ENCODE results near the gene PRF1. TPM values are rescaled to one million over a fixed set of nuclear protein-coding genes. Genes with fewer than 3 reads are reported as not detected.

PRF1 gene
- total and polyA plus RNA-seq, 4 donors: 2.5 to 3.1 (median 2.8) TPM

- Histone ChIP-seq H3K36me3 (ENCODE audit: control insufficient read depth in 4 of 4, insufficient read depth in 3 of 4, low read depth in 1 of 4, low read length in 3 of 4) (no peaks in the 10 kb centered on the region), H3K4me3 (ENCODE audit: low read depth in 1 of 3, low read length in 3 of 3) (no peak overlapping the region), H3K9me3 (ENCODE audit: control insufficient read depth in 4 of 4, low read length in 3 of 4) (peaks cover 0 to 9% (median 4%) of the 10 kb centered on the region in 4 donors), H3K27ac (ENCODE audit: low read depth in 1 of 2, low read length in 2 of 2) (no peak overlapping the region), H3K9ac (ENCODE audit: low read depth in 1 of 2, low read length in 2 of 2) (no peak overlapping the region), H3K27me3 (ENCODE audit: control insufficient read depth in 4 of 4, insufficient read depth in 4 of 4, low read length in 3 of 4) (no peaks in the 10 kb centered on the region), H3K4me1 (ENCODE audit: control insufficient read depth in 4 of 4, insufficient read depth in 4 of 4, low read length in 3 of 4) (no peaks in the 10 kb centered on the region)
- DNase-seq (ENCODE audit: low spot score): no peak
- TF ChIP-seq TAF1 (conservative IDR thresholded peaks at IDR 0.05): no peak
- no peak for TF ChIP-seq EGR1 (IDR thresholded peaks at IDR 0.05; ENCODE audit: low read depth in 2 of 2)
- TF ChIP-seq FOXA1 (IDR thresholded peaks at IDR 0.05): no peak
- TF ChIP-seq HNF4G (IDR thresholded peaks at IDR 0.05): no peak
- no peak for TF ChIP-seq MAX (IDR thresholded peaks at IDR 0.05)
- 95% methylated on average over 3 of the region's 3 CpGs for WGBS
These were observed 20.7 kb upstream of the PRF1 start for GRCh38 chr10:70622981-70623844.

GRCh38 chr10:70622541-70622940 is 20.0 kb upstream of the PRF1 start:
- H3K9ac ChIP-seq (ENCODE audit: low read depth in 1 of 2, low read length in 2 of 2): no peak overlapping the region
- H3K36me3 ChIP-seq (ENCODE audit: control insufficient read depth in 4 of 4, insufficient read depth in 3 of 4, low read depth in 1 of 4, low read length in 3 of 4): no peaks in the 10 kb centered on the region
- DNase-seq (ENCODE audit: low spot score): no peak
- H3K27me3 ChIP-seq (ENCODE audit: control insufficient read depth in 4 of 4, insufficient read depth in 4 of 4, low read length in 3 of 4): no peaks in the 10 kb centered on the region
- TF ChIP-seq TAF1 (conservative IDR thresholded peaks at IDR 0.05) (no peak), NR2F2 (IDR thresholded peaks at IDR 0.05) (no peak), GABPA (IDR thresholded peaks at IDR 0.05 in 1 of 2, conservative IDR thresholded peaks at IDR 0.05 in 1 of 2) (no peak), FOXA2 (IDR thresholded peaks at IDR 0.05) (no peak), EGR1 (IDR thresholded peaks at IDR 0.05; ENCODE audit: low read depth in 2 of 2) (no peak), ZBTB33 (IDR thresholded peaks at IDR 0.05) (no peak), ATF3 (IDR thresholded peaks at IDR 0.05) (no peak), RAD21 (IDR thresholded peaks at IDR 0.05) (no peak), JUND (IDR thresholded peaks at IDR 0.05) (no peak), REST (IDR thresholded peaks at IDR 0.05) (no peak), RXRA (IDR thresholded peaks at IDR 0.05) (no peak)
- WGBS: 82% methylated on average over 3 of the region's 3 CpGs
- no peak overlapping the region for H3K4me3 ChIP-seq (ENCODE audit: low read depth in 1 of 3, low read length in 3 of 3)
- no peaks in the 10 kb centered on the region for H3K4me1 ChIP-seq (ENCODE audit: control insufficient read depth in 4 of 4, insufficient read depth in 4 of 4, low read length in 3 of 4)
- peaks cover 0 to 6% (median 3%) of the 10 kb centered on the region in 4 donors for H3K9me3 ChIP-seq (ENCODE audit: control insufficient read depth in 4 of 4, low read length in 3 of 4)
- no peak overlapping the region for H3K27ac ChIP-seq (ENCODE audit: low read depth in 1 of 2, low read length in 2 of 2)
